ENCODE measurements around the gene TMEM187. TPM values are rescaled to one million over a fixed set of nuclear protein-coding genes. Genes with fewer than 3 reads are reported as not detected.

The TMEM187 gene
- polyA plus RNA-seq (ENCODE audit: insufficient read length), result 2.8 TPM

GRCh38 chrX:153972368-153973126 lies at the start of gene TMEM187:
Gene TMEM187 (plus strand): TSS chrX:153972754. CDS start chrX:153982063, 9,309 bp downstream.
- DNase-seq (ENCODE audit: low read depth), result peak; percentile 74

- DNase-seq (ENCODE audit: low read depth), result no peak
Measured at GRCh38 chrX:153922932-153923857, 49.4 kb upstream of the TMEM187 start.

GRCh38 chrX:153924149-153924861 lies 48.2 kb upstream of the TMEM187 start:
- DNase-seq (ENCODE audit: low read depth), result no peak

GRCh38 chrX:153925387-153925738 lies 47.2 kb upstream of the TMEM187 start:
- DNase-seq (ENCODE audit: low read depth), result no peak

GRCh38 chrX:153925739-153926551 lies 46.6 kb upstream of the TMEM187 start, which contains the start of gene ARHGAP4:
Gene ARHGAP4 (minus strand): TSS chrX:153926264. CDS start chrX:153926202, 62 bp downstream.
- DNase-seq (ENCODE audit: low read depth), result no peak

GRCh38 chrX:153926552-153926857 lies 46.0 kb upstream of the TMEM187 start:
- DNase-seq (ENCODE audit: low read depth), result no peak

- peak; percentile 40 for DNase-seq (ENCODE audit: low read depth)
Measured at GRCh38 chrX:153926858-153927671, 45.5 kb upstream of the TMEM187 start.

- no peak for DNase-seq (ENCODE audit: low read depth)
Measured at GRCh38 chrX:153927672-153927921, 45.0 kb upstream of the TMEM187 start.

- DNase-seq (ENCODE audit: low read depth), result peak; percentile 91
Measured at GRCh38 chrX:153927922-153928760, 44.4 kb upstream of the TMEM187 start.

GRCh38 chrX:153928846-153929245 lies 43.7 kb upstream of the TMEM187 start:
- no peak for DNase-seq (ENCODE audit: low read depth)

- no peak for DNase-seq (ENCODE audit: low read depth)
Measured at GRCh38 chrX:153929576-153929975, 43.0 kb upstream of the TMEM187 start.

GRCh38 chrX:153930011-153930910 lies 42.3 kb upstream of the TMEM187 start:
- DNase-seq (ENCODE audit: low read depth), result no peak

- DNase-seq (ENCODE audit: low read depth), result no peak
Measured at GRCh38 chrX:153931151-153931550, 41.4 kb upstream of the TMEM187 start.

GRCh38 chrX:153931748-153932147 lies 40.8 kb upstream of the TMEM187 start:
- no peak for DNase-seq (ENCODE audit: low read depth)

GRCh38 chrX:153932220-153932915 lies 40.2 kb upstream of the TMEM187 start:
- no peak for DNase-seq (ENCODE audit: low read depth)

- DNase-seq (ENCODE audit: low read depth), result no peak
Measured at GRCh38 chrX:153933748-153934147, 38.8 kb upstream of the TMEM187 start.

- DNase-seq (ENCODE audit: low read depth), result no peak
Measured at GRCh38 chrX:153934148-153934761, 38.3 kb upstream of the TMEM187 start.

All from forelimb muscle (tissue), 1 donor.